Measurements from ENCODE around the gene TANGO6.
"Not testable (repeated sequence)": the region's sequence is repeated elsewhere in the genome, so short reads cannot be mapped to it uniquely, and the experiment has no call there.

The TANGO6 gene

DNA sequence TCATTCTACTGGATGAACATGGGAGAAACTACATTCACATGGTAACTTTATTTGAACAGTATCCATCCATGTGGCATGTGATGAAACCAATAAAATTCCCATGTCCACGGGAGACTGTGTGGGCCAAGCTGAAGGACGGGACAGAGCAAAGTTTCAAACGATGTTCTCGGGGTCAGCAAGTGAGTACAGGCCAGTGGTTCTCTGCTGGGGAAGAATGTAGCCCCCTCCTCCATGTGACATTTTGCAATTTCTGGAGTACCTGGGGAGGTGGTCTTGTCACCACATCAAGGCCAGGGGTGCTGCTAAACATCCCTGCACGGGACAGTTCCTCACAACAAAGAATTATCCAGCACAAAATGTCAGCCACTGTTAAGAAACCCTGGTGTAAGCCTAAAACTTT, 7.4 kb upstream of the TANGO6 start:
- TF ChIP-seq CTCF (IDR thresholded peaks at IDR 0.05; ENCODE audit: low read depth, low read length): no peak
- in situ Hi-C loops (cut with HindIII; ENCODE audit: low sequenced_read_pairs): no loop called here
- no peak for DNase-seq (ENCODE audit: low read depth, low spot score)
- H3K4me3 ChIP-seq (ENCODE audit: low read depth, low read length): no peak overlapping the region

DNA sequence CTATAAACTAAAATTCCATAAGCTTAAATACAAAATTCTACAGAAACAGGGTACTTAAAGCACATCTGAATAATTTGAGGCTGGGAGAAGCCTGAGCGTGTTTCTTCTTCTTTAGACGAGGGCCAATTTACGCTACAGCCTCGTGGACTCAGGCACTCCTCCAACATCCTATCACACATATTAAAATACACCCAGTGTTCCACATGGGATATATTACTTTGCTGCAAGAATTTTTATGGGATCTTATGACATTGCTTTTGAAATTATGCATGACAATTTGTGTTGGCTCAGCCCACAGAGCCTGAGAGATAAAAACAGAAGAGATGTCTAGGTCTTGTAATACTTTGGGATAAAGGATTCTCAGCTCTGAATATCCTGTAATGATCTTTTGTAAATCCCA, 3.5 kb upstream of the TANGO6 start:
- in situ Hi-C loops (cut with HindIII; ENCODE audit: low sequenced_read_pairs): no loop called here
- TF ChIP-seq CTCF (IDR thresholded peaks at IDR 0.05; ENCODE audit: low read depth, low read length): no peak
- no peak for DNase-seq (ENCODE audit: low read depth, low spot score)
- no peak overlapping the region for H3K4me3 ChIP-seq (ENCODE audit: low read depth, low read length)

GRCh38 chr16:68842964-68843481, 308 bp upstream of the TANGO6 start:
- DNase-seq (ENCODE audit: low read depth, low spot score); in situ Hi-C loops (cut with HindIII; ENCODE audit: low sequenced_read_pairs): not testable (repeated sequence)
- H3K4me3 ChIP-seq (ENCODE audit: low read depth, low read length): peak overlapping the region; percentile 71

DNA sequence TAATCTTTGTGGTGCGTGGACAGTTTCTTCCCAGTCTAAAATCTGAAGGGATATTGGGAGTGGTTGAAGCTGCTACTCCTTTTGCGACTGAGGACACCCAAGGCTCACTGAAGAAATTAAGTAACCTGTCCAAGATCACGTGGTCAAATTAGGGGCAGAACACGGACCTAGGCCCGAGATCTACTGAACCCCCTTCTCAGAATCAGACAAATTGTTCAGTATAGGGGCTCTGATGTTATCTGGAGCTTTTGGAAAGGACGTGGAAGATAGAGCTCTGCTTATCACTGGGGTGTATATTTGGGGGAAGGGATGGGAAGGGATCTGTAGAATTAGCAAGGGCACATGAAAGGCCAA, 857 bp downstream of the TANGO6 start:
- peak overlapping the region; percentile 71 for H3K4me3 ChIP-seq (ENCODE audit: low read depth, low read length)
- in situ Hi-C loops (cut with HindIII; ENCODE audit: low sequenced_read_pairs): no loop called here
- no peak for TF ChIP-seq CTCF (IDR thresholded peaks at IDR 0.05; ENCODE audit: low read depth, low read length)
- DNase-seq (ENCODE audit: low read depth, low spot score): no peak

DNA sequence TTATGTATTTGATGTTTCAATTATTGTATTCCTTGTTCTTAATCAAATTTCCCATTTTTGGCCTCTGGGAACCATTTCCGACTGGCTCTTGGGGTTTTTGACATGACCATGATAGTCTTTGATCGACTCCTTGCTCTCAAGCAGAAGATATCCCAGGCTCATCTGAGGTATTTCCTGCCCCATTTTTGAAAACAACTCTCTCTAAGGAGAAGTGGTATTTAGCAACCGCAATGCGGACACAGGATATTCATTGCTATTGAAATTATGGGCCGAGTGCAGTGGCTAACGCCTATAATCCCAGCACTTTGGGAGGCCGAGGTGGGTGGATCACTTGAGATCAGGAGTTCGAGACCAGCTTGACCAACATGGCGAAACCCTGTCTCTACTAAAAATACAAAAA, 5.5 kb downstream of the TANGO6 start:
- in situ Hi-C loops (cut with HindIII; ENCODE audit: low sequenced_read_pairs): no loop called here
- no peak overlapping the region for H3K4me3 ChIP-seq (ENCODE audit: low read depth, low read length)
- no peak for DNase-seq (ENCODE audit: low read depth, low spot score)
- TF ChIP-seq CTCF (IDR thresholded peaks at IDR 0.05; ENCODE audit: low read depth, low read length): no peak

DNA sequence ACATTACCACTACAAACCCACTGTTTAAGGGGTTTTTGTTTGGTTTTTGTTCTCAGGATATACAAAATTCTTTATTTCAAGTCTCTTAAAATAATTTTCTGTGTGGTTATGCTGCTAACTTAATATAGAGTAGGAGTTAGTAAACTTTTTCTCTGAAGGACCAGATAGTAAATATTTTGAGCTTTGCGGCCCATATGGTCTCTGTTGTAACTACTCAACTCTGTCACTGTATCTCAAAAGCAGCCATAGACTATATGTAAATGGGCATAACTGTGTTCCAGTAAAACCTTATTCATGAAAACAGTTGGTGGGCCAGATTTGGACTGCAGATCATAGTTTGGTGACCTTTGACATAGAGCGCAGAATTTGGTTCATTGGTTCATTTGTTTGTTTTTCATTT, 7.2 kb downstream of the TANGO6 start:
- in situ Hi-C loops (cut with HindIII; ENCODE audit: low sequenced_read_pairs): no loop called here
- DNase-seq (ENCODE audit: low read depth, low spot score): no peak
- no peak for TF ChIP-seq CTCF (IDR thresholded peaks at IDR 0.05; ENCODE audit: low read depth, low read length)
- no peak overlapping the region for H3K4me3 ChIP-seq (ENCODE audit: low read depth, low read length)

DNA sequence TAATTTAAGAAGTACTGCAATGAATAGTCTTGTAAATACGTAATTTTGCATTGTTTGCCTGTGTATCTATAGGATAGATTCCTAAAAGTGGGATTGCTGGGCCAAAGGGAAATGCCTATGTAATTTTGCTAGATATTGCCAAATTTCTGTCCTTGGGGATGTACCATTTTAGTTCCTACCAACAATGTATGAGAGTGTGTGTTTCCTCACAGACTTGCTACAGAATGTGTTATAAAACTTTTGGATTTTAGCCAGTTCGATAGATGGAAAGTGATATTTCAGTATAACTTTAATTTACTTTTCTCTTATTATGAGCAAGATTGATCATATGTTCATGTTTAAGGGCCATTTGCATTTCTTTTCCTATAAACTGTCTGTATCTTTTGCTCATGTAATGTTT, 8.3 kb downstream of the TANGO6 start:
- H3K4me3 ChIP-seq (ENCODE audit: low read depth, low read length): no peak overlapping the region
- DNase-seq (ENCODE audit: low read depth, low spot score): no peak
- in situ Hi-C loops (cut with HindIII; ENCODE audit: low sequenced_read_pairs): no loop called here
- TF ChIP-seq CTCF (IDR thresholded peaks at IDR 0.05; ENCODE audit: low read depth, low read length): no peak

Measured in astrocyte of the spinal cord (primary cell).